ENCODE results near the gene WNT6.
"Not testable (repeated sequence)": the region's sequence is repeated elsewhere in the genome, so short reads cannot be mapped to it uniquely, and the experiment has no call there.

Gene WNT6

DNA sequence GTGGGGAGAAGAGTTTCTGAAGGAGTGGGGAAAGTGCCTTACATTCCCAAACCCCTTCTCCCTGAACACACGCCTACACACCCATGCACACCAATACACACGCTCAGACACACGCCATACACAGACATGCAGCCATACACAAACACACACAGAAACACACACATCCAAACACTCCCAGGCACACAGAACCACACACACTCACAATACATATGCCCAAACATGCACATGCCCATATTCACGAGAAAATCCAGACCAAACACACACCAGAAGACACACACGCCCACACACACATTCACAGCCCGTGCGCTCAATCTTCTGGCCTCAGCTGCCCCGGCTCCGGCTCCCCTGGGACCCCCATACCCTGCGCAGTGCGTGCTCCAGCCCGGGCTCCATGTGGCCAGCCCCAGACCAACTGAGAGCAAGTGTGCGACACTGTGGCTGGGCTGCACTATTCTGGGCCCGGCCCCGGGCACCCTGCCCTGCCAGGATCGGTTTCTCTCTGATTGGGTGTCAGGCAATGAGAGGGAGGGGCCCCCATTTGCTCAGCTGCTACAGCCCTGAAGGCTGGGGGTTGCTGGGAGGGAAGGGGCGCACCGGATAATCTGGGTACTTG, 28.1 kb upstream of the WNT6 start, which contains the start of gene PRKAG3:
PRKAG3 (minus strand) TSS at position 426 of the 613 bp plus-strand sequence.
- DNase-seq = no peak

DNA sequence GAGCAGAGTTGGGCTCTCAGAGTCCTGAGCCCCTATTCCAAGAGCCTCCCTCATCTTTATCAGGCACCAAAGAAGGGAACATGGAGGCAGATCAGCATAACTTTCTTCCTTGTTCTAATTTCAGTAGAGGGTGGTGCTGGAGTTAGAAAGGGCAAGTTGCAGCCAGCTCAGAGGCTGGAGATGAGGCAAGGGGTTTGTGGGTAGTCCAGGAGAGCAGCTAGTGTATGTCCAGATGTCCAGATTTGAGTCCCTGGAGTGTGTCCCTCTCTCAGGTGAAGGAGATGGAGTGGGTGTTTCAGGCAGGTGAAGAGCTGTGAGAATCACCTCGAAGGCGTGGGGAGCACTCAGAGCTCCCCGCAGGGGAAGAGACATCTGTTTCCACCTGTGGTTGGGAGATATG, 27.5 kb upstream of the WNT6 start:
- DNase-seq = no peak

GRCh38 chr2:218832520-218832919, 27.1 kb upstream of the WNT6 start:
- DNase-seq = no peak

DNA sequence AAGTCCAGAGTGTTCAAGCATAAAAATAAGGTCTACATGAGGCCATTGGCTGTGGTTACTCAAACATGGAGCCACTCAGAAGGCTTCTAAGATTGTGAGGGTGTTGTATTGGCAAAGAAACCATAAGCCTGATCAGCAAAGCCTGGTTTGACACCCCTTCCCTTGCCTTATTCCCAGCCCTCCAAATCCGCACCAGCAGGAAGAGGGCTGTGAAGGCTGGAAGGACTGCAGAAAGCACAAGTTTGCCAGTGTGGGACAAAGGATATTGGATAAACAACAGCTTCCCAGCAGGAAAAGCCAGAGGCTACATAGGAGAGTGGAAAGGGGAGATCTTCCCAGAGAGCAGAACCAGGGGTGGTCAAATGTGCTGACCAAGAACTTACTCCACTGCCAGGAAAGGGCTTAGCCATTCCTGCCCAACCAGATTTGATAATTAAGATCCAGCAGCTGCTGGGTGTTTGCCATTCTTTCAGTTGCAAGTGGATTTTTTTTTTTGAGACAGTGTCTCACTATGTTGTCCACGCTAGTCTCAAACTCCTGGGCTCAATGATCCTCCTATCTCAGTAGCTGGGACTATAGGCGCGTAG, 26.5 kb upstream of the WNT6 start:
- DNase-seq = no peak

- DNase-seq = no peak
Observed at GRCh38 chr2:218834685-218835084, 24.9 kb upstream of the WNT6 start.

GRCh38 chr2:218837495-218837894, 22.1 kb upstream of the WNT6 start:
- no peak for DNase-seq

- no peak for DNase-seq
Observed at GRCh38 chr2:218839430-218839829, 20.2 kb upstream of the WNT6 start.

DNA sequence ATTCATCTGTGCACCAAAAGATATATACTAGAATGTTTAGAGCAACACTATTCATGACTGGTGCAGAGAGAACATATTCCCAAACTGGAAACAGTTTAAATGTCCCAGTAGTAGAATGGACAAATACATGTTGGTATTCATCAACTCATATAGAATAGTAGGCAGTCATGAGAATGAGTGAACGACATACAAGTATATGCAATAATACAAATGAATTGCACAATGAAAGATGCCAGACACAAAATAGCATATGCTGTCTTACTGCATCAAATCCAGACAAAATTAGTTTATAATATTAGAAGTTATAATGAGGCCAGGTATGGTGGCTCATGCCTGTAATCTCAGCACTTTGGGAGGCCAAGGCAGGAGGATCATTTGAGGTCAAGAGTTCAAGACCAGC, 19.7 kb upstream of the WNT6 start:
- no peak for DNase-seq

GRCh38 chr2:218844334-218844733, 15.3 kb upstream of the WNT6 start:
- DNase-seq = not testable (repeated sequence)

GRCh38 chr2:218846963-218847362, 12.6 kb upstream of the WNT6 start:
- not testable (repeated sequence) for DNase-seq

- DNase-seq = no peak
Observed at GRCh38 chr2:218849721-218850120, 9.9 kb upstream of the WNT6 start.

GRCh38 chr2:218850796-218851195, 8.8 kb upstream of the WNT6 start:
- DNase-seq = no peak

GRCh38 chr2:218851286-218851685, 8.3 kb upstream of the WNT6 start:
- no peak for DNase-seq

DNA sequence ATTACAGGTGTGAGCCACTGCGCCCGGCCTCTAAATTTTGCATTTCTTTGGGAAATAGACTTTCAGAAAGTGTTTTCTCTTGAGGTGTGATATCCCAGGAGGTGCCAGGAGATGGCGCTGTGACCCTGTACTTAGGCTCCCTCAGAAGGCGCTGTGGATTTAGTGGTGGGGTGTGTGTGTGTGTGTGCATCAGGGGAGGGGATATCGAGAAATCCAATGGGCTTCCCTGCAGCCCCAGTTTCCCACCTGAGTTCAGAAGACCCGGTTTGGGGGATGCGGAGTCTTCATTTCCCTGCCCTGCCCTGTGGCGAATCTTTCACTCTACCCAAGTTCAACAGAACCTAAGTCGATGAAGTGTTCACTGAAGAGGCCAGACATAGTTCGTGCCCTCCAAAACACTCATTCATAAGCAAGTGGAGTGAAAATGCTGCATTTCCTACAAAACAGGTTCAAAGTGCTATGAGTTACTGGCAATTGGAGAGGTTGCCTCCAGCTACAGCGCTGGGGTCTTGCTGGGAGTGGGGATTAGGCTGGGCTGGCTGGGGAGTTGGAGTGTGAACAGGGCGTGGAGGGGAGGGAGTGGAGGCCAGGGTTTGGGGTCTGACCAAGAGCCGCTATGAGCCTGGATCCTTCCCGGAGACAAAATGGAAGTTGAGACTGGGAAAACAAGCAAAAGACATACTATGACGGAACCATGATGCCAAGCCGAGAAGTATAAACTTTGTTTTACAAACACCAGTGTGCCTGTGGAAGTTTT, 6.5 kb upstream of the WNT6 start:
- no peak for DNase-seq

GRCh38 chr2:218853766-218854165, 5.8 kb upstream of the WNT6 start:
- DNase-seq = no peak

GRCh38 chr2:218854860-218855259, 4.7 kb upstream of the WNT6 start:
- DNase-seq = no peak

- DNase-seq = no peak
Observed at GRCh38 chr2:218855305-218856166, 4.1 kb upstream of the WNT6 start.

- DNase-seq = no peak
Observed at GRCh38 chr2:218856167-218856895, 3.3 kb upstream of the WNT6 start.

GRCh38 chr2:218856896-218857243, 2.7 kb upstream of the WNT6 start:
- DNase-seq = no peak

DNA sequence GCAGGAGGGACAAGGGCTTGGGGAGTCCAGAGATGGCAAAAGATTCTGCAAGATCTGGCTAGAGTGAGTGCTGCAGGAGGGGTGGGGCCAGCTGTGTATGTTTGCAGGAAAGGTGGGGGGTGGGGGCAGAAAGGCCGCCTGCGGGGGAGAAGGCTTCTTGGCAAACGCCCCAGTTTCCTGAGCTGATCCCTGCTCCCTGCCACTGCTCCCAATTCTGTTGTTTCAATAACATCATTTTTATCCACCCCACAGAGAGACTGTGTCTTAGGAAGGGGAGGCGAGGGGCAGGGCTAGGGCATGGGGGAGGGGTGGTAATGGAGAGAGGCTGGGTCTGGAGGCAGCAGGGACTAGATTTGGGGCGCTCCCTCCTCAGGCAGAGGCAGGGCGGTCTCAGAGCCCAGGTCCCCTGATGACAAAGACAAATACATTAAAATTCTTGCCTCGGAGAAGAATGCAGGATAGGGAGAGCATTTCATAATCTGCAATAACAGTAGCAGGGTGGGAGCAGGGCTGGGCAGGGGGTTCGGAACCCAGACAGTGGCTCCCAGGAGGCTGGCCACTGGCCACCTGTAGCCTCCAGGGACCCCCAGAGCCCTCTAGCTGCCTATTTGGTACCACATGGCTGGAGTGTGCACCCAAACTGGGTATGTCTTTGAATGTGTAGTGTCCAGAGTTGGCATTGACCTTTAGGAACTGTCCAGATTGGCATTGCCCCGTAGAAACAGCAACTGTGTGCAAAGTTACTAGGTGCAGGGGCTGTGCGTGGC, 2.1 kb upstream of the WNT6 start:
- DNase-seq = no peak

DNA sequence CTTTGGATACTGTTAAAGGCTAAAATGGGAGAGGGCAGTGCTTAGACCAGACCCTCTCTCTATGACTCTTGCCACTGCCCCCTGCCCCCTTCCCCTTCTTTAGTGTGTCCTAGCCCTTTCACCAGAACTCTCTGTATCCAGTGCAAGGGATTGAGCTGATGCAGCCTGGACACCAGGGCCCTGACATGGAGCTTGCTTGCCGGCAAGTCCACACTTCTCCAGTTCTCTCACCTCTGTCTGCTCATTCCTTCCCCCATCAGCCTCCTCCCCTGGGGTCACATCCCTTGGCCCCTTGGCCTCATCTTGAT, 1.5 kb upstream of the WNT6 start:
- DNase-seq = no peak
